HG03060 (cell line): ENCODE measurements around the gene TTN.
"Not testable (repeated sequence)": the region's sequence is repeated elsewhere in the genome, so short reads cannot be mapped to it uniquely, and the experiment has no call there.

Experiments used
- ATAC-seq: cut with Tn5 transposase; IDR thresholded peaks from one replicate; pipeline ENCODE4 v1.9.1; 2021; ENCODE audit warnings: low read depth, moderate number of reproducible peaks; ENCODE audit not compliant: unreplicated experiment

The TTN gene

DNA sequence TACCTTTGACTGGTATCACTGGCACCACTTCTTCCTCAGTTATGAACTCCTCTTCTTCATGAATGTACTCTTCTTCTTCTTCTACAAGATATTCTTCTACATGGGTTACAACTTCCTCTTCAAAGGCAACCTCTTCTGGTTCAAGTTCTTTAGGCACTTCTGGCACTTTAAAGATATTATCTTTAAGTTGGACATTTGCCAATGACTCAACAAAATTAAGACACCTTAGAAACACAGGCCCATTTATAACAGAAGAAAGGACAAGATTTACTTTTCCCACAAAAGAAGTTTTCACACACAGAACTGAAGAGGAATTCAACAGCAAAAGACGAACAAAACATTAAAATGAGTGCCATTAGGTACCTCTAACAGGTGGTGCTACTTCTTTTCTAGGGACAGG, 127.3 kb downstream of the TTN start:
- ATAC-seq = no peak

- no peak for ATAC-seq
Measured at GRCh38 chr2:178677599-178677998, 129.6 kb downstream of the TTN start.

DNA sequence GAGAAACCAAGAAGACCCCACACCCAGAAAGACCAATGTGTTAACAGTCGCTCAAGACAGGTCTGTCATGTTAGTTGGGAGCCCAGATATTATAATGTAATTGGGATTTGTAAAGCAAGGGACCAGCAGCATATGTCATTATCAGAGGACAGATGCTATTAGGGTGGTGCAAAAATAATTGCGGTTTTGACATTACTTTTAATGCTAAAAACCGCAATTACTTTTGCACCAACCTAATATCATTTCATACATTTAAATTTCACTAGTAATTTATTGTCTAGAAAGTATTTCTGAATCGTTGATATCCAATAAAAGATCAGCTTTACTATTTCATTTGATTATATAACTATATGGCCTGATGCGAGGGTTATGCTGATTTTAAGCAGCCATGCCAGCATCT, 131.2 kb downstream of the TTN start:
- no peak for ATAC-seq

DNA sequence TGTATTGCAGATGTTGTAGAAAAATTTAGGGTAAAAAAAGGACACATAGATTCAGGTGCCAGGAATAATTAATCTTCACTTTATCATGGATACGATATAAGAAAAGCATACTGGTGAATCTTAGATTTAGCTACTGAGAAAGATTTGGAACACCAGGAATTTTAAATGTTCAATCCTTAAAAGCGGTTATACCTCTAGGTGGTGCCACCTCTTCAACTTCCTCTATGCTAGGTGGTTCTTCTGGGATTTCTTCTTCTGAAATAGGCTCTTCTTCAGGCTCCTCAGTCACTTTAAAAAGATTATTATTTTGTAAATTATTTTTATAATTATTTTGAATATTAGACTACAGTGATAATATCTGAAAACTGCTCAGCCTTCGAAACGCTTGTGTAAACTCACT, 133.1 kb downstream of the TTN start:
- no peak for ATAC-seq

- no peak for ATAC-seq
Measured at GRCh38 chr2:178666458-178666857, 140.8 kb downstream of the TTN start.

- not testable (repeated sequence) for ATAC-seq
Measured at GRCh38 chr2:178658480-178658879, 148.7 kb downstream of the TTN start.

GRCh38 chr2:178650554-178650953, 156.7 kb downstream of the TTN start:
- no peak for ATAC-seq

GRCh38 chr2:178644919-178645318, 162.3 kb downstream of the TTN start:
- no peak for ATAC-seq

GRCh38 chr2:178641498-178641897, 165.7 kb downstream of the TTN start:
- no peak for ATAC-seq

- ATAC-seq = no peak
Measured at GRCh38 chr2:178635897-178636296, 171.3 kb downstream of the TTN start.

- ATAC-seq = no peak
Measured at GRCh38 chr2:178632729-178633128, 174.5 kb downstream of the TTN start.

DNA sequence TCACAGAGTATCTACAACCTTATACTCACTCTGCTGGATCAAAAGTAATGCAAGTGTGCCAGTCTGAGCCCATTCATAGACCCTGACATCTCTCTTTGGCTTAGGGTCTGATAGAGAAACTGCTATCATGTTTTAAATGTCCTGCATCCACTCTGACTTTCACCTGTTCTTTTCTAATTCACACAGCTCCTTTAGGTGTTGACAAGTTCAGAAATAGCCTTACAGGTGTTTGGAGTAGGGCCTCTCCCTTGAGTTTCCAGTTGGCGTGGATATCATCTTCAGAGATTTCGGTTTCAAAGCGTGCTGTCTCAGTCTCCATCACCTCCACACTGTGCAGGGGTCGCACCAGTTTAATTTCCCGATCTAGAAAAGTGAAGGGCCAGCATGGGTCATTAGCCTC, 176.6 kb downstream of the TTN start:
- ATAC-seq = no peak

- no peak for ATAC-seq
Measured at GRCh38 chr2:178629463-178629862, 177.8 kb downstream of the TTN start.

GRCh38 chr2:178628605-178629004, 178.6 kb downstream of the TTN start:
- ATAC-seq = no peak

DNA sequence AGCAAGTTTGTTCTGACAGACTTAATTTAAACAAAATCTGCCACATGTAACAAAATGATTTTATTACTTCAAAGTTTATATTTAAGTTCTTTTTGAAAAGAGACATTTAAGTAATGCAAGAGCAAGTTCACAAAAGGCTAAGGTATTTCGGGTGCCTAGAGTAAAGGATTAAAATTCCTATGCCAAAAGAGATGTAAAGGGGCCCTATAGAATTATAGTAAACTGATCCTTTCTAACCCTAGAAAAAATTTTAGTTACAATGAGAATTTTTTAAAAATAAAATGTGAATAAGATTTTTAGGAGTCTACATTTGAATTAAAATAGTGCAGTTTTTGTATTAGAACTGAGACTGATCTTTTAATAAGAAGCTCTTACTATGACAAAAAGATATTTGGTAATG, 179.8 kb downstream of the TTN start:
- ATAC-seq = no peak

GRCh38 chr2:178615969-178616368, 191.3 kb downstream of the TTN start:
- no peak for ATAC-seq

GRCh38 chr2:178602901-178603300, 204.3 kb downstream of the TTN start:
- ATAC-seq = no peak

DNA sequence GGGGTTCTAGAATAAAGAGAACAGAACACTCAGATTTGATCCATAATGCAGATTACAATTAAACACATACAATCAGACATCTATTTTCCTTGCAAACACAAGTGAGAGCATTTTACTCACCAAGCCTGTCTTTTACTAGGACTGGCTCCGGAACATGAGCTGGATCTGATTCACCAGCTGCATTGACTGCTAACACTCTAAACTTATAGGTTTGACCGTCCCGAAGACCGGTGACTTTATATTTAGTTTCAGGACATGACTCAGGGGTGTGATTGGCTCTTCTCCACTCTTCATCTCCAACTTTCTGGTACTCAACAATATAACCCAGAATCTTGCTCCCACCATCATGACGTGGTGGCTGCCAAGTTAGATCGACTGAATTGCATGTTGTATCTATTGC, 214.6 kb downstream of the TTN start:
- no peak for ATAC-seq

DNA sequence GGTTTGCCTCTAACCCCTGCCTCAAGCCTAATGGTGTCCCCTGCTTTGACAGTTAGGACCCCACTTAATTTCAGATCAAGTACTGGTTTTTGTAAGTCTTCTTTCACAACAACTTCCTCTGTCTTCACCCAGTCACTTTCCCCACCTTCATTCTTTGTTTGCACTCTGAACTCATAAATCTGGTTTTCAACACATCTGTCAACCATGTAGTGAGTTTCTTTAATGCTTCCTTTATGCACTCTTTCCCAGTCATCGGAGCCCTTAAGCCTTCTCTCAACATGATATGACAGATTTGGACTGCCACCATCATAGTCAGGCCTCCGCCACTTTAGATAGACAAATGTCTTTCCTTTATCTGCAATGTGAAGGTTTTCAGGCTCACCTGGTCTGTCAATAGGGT, 217.9 kb downstream of the TTN start:
- no peak for ATAC-seq

- ATAC-seq = no peak
Measured at GRCh38 chr2:178584666-178585065, 222.6 kb downstream of the TTN start.

DNA sequence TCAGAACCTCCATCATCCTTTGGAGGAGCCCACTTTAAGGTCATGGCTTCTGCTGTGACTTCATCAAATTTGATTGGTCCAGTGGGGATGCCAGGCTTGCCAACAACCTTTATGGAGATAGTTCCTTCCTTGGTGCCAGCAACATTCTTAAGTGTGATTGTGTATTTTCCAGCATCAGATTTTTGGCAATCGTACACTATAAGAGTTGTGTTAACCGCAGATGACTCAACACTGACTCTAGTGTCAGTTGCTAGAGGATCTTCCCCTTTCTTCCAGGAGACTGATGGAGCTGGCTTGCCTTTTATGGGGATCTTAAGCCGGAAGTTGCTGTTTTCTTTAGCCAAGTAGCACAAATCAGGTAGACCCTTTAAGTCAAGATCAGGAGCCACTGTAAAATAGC, 228.2 kb downstream of the TTN start:
- ATAC-seq = no peak

DNA sequence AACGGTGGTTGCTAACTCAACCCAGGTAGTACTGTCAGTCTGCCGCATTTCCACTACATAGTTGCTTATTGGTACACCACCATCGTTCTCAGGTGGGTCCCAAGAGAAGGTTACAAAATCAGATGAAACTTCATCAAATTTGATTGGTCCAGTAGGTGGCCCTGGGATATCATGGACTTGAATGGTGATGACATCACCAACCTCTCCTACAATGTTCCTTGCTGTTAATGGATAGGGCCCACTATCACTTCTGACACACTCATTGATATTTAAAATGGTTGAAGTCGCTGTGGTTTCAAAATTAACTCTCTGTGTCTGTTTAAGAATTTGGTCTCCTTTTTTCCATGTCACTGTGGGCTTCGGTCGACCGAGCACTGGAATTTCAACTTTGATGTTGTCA, 232.4 kb downstream of the TTN start:
- no peak for ATAC-seq

DNA sequence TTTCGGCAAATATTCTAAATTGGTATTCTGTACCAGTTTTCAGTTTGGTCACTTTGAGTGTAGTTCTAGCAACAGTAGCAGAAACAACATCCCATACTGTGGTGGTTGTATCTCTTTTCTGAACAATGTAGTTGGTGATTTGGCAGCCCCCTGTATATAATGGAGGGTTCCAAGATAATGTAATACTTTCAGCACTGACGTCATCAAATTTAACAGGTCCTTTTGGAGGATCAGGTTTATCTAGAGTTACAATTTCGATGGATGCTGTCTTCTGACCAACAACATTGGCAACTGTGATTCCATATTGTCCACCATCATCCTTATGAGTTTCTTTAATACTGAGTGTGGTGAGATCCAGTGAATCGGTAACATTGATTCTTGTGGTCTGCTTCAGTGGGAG, 239.0 kb downstream of the TTN start:
- no peak for ATAC-seq

GRCh38 chr2:178553047-178553446, 254.2 kb downstream of the TTN start:
- no peak for ATAC-seq
